GM12865 (cell line): ENCODE results near the gene CCDC159.

Source experiments
- DNase-seq: peaks from one replicate; pipeline ENCODE4 v3.0.0; 2010; ENCODE audit warnings: low read depth
- H3K4me3 ChIP-seq: 2 replicates; pipeline ENCODE4 v1.5.1; 2011; ENCODE audit warnings: mild to moderate bottlenecking, low read depth, low read length, control low read depth
- CTCF ChIP-seq: IDR thresholded peaks from 2 replicates; pipeline ENCODE4 v1.5.1; 2011; ENCODE audit warnings: low read length, control low read depth, low read depth, inconsistent platforms; ENCODE audit not compliant: insufficient read depth; ENCODE audit errors: missing control alignments

CCDC159 gene

GRCh38 chr19:11355160-11356073, 9.1 kb downstream of the CCDC159 start, which contains the start of gene PLPPR2:
Gene PLPPR2, plus strand, starts transcription at chr19:11355432. Its CDS starts 2,242 bp downstream, at chr19:11357674.
- DNase-seq: peak; percentile 87
- no peak within 1 kb of the TSS; the same call in 1 of the 2 replicates for H3K4me3 ChIP-seq
- no peak for TF ChIP-seq CTCF

GRCh38 chr19:11356074-11356397, 9.7 kb downstream of the CCDC159 start:
- no peak for DNase-seq
- TF ChIP-seq CTCF: no peak
- no peak overlapping the region for H3K4me3 ChIP-seq

- no peak overlapping the region for H3K4me3 ChIP-seq
- no peak for DNase-seq
- TF ChIP-seq CTCF: no peak
Measured at GRCh38 chr19:11356676-11357550, 10.6 kb downstream of the CCDC159 start.

- no peak overlapping the region for H3K4me3 ChIP-seq
- TF ChIP-seq CTCF: no peak
- DNase-seq: no peak
Measured at GRCh38 chr19:11359421-11359820, 13.1 kb downstream of the CCDC159 start.

GRCh38 chr19:11361037-11361770, 14.9 kb downstream of the CCDC159 start:
- no peak for TF ChIP-seq CTCF
- DNase-seq: no peak
- H3K4me3 ChIP-seq: no peak overlapping the region
